EL (cell line): Measurements from ENCODE around the gene SYNC.
"Not testable (repeated sequence)": the region's sequence is repeated elsewhere in the genome, so short reads cannot be mapped to it uniquely, and the experiment has no call there.

Experiments used
- DNase-seq: peaks from one replicate; pipeline ENCODE4 v3.0.0-alpha.2; 2016

SYNC gene

DNA sequence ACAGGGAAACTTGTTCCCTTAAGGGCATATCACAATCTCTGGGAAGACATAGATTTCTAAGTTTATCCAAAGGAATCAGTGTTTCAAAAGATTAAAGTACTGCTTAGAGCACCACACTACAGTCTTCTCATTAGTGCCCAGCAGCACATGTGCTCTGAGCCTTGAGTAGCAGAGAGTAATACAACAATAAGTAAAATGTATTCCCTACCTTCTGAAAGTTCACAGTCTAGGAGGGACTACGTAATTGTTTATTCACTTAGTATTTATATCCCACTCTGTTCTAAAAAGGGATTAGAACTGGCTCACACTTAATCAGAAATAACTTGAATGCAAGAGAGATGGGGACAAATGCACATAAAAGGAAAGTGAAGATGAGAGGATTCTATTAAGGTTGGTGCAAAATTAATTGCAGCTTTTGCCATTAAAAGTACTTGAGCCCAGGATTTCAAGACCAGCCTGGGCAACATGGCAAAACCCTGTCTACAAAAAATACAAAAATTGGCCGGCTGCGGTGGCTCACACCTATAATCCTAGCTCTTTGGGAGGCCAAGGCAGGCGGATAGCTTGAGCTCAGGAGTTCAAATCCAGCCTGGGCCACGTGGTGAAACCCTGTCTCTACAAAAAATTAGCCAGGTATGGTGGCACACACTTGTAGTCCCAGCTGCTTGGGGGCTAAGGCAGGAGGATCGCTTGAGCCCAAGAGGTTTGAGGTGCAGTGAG lies 9.0 kb downstream of the SYNC start:
- no peak for DNase-seq

DNA sequence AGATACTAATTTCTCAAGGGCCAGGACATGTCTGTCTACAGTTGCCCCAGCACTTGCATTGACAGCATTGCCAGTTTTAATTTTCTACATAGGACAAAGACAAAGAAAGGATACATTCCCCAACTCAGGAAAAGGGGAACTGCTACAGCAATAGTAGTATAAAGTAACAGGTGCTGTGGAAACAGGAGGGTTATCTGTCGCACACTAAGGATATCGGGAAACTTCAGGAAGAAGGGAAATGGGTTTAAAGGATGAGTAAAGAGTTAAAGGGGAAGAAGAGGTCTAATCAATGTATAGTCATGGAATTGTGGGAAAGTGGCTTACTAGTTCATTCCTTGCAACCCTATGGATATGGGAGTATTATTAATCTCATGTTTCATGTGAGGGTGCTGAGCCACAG lies 16.2 kb downstream of the SYNC start:
- no peak for DNase-seq

DNA sequence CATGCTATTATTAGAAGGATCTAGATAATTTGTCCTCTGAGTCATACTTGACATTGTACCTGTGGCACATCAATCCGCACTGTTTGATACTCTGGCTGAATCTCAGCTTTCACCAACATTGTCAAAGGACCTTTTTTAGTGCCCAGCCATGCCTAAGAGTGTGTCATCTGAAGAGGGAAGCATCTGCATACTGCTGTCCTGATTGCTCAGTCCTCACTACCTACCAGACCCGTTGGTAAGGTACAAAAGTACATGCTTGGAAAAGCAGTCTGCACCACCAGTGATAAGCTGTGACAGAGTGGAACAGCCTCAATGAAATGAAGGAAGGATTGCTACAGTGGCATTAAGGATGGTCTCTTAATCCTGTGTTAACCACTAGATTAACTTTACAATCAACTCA lies 17.1 kb downstream of the SYNC start:
- no peak for DNase-seq

DNA sequence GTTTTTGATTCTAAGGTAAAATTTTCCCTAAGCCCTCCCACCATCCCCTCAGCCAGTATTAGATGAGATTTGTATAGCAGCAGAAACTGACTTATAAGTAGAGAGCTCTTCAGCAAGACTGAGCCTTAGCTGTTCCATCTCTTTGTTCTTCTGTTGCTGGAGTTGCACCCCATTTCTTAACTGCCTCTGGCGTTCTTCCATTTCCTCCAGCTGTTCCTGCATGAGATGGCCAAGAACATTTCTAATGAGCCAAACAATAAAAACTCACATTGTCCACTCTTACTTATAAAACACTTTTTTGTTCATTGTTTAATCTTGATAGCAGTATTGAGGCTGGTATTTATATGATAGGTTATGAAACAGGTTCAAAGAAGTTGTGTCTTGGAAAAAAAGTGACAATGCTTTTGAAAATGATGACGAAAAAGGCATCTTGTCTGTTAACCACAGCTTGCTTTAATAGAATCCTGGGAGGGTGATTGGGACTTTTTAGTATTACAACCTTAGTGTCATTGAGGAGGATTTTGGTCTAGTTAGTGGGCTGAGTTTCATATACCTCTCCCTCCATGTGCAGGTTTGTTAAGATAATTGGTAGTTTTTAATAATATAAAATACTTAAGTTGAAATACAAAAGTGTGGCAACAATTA lies 18.3 kb downstream of the SYNC start:
- peak; percentile 28 for DNase-seq

DNA sequence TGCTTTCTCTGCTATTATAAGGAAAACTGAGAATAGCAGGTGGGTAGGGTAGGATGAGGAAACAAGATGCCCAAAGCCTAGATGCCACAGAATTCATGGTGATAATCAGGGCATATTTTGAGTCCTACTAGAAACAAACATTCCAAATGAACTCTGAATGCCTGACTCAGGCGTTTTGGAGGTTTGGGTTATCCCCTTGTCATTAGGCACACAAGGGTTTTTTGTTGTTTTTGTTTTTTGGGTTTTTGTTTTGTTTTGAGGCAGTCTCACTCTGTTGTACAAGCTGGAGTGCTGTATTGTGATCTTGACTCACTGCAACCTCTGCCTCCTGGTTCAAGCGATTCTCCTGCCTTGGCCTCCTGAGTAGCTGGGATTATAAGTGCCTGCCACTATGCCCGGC lies 19.2 kb downstream of the SYNC start:
- no peak for DNase-seq

DNA sequence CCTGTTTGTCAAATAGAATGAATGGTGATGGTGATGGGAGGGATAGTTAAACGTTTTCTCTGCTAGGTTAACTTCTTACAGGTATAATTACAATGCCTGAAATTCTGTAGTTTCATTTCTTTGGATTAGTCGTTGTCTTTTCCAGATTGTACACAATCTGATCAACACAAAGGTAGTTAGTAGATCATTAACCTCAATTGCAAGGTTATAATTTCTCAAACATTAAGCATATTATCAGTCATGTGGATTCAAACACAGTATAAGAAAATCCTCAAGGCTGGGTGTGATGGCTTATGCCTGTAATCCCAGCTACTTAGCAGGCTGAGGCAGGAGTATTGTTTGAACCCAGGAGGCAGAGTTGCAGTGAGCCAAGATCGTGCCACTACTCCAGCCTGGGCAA lies 20.6 kb downstream of the SYNC start:
- no peak for DNase-seq

DNA sequence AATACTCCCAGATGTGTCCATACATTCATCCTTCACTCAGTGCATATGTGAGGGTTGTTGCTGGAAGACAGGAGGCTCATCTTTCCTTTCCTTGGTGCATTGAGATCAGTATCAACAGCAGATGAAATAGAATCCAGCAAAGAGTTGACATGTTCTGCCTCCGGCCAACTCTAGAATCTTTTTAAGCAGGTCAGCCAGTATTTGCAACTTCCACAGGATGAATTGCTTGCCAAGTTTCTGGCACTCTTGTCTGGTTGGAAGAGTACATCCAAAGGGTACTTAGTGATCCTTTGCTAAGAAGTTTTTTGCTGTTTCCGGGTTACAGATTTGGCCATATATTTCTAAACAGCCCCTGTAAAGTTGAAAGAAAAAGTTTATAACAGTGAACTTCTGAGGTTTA lies 21.1 kb downstream of the SYNC start:
- no peak for DNase-seq

DNA sequence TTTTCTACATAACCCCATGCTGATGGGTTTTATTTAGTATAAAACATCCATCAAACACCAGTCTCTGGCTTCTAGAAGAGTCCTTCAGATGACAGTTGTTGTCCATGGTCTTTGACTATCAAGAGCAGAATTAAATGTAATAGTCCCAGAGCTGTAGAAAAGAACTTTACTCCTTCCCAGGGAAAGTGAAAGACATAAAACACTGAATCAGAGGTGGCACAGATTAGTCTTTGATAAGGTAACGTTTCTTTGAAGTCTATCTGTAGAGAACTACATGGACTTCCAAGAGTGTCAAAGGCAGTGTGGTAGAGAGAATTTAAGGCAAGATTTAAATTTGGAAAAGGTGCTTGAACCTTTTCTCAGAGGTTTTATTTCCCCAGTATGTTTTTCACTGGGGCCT lies 21.9 kb downstream of the SYNC start:
- no peak for DNase-seq

DNA sequence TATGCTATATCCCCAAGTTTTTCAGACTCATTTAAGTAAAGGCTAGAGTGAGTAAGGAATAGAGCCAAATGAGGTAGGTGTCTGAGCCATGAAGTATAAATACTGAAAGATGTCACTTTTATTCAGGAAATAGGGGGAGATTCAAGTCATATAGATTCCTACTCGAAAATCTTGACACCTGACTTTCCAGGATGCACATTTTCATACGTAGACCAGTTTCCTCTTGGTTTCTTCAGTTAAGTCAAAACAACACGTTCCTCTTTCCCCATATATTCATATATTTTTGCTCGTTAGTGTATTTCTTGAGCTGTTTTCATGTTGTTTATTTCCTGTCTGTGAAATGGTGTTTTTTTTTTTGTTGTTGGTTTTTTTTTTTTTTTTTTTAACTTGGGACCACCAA lies 22.6 kb downstream of the SYNC start:
- not testable (repeated sequence) for DNase-seq

DNA sequence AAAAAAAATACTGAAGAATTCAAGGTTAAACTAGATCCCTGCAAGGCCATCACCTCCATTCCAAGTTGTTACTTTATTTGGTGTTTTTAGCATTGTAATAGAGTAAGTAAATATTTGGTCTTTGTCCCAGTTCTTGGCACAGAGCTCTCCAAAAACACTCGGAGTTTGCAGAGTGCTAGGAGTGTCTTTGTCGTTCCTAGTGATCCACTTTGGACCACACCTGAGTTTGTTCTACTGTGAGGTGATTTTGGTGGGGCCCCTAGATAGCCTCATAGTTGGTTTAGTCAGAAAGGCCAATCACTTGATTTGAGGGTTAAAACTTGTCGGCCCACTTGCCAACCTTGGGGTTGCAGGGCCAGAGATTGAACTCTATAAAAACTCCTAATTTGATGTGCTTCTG lies 25.6 kb downstream of the SYNC start:
- DNase-seq = no peak

DNA sequence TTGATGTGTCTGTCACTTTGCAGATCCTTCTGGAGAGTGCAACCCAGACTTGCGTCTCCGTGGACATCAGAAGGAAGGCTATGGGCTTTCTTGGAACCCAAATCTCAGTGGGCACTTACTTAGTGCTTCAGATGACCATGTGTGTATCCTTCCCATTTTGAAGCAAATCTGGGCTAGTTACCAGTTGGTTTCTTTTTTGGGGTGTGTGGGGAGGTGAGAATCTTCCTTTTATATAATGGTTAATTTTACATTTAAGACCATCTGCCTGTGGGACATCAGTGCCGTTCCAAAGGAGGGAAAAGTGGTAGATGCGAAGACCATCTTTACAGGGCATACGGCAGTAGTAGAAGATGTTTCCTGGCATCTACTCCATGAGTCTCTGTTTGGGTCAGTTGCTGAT lies 33.9 kb downstream of the SYNC start:
- not testable (repeated sequence) for DNase-seq

DNA sequence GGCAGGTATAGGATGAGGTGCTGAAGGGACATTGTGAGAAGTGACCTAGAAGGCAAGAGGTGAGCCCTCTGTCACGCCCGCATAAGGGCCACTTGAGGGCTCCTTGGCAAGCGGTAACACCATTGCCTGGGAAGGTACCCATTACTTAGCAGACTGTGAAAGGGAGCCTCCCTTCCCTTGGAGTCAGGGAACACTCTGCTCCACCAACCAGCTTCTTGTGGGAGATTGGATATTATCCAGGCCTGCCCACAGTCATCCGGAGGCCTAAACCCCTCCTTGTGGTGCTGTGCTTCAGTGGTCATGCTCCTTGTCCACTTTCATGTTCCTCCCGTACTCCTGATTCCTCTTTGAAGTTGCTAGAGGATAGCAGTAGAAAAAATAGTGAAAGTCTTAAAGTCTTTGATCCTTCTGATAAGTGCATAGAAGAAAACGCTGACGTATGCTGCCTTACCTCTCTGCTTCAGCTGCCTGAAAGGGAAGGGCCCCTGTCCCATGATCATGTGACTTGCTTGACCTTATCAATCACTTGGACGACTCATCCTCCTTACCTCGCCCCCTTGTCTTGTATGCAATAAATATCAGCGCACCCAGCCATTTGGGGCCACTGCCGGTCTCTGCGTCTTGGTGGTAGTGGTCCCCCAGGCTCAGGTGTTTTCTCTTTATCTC lies 35.5 kb downstream of the SYNC start:
- DNase-seq = no peak

DNA sequence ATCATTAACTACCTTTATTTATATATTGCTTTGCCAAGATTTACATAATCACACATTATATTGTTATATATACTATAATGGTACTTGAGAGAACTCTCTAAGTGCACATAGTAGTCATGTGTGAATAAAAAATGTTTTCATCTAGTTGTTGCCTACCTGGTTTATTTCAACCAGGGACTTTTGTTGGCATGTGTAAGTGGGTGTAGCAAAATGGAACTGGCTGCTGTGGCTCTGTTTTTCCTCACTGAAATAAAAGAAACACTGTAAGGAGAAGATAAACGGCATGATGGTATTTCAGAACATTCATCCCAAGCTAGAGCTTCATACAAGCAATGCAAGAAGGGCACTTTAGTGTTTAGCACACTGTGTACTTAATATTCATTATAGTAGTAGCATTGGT lies 36.7 kb downstream of the SYNC start:
- DNase-seq = no peak

DNA sequence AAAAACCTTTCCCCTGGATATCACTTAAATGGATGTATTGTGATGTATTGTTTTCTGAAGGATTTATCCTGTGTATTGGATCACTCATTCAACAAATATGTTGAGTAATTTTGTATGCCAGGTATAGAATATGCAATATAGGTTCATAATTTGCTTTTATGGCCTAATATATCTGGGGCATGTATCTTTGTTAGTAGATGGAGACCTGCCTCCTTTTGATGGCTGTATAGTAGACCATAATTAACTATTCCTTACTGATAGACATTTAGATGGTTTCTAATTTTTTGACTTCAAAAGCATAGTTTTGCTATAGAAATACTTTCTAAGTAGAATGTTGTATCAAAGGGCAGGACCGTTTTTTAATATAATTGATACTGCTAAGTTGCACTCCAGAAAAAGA lies 43.0 kb downstream of the SYNC start:
- no peak for DNase-seq

DNA sequence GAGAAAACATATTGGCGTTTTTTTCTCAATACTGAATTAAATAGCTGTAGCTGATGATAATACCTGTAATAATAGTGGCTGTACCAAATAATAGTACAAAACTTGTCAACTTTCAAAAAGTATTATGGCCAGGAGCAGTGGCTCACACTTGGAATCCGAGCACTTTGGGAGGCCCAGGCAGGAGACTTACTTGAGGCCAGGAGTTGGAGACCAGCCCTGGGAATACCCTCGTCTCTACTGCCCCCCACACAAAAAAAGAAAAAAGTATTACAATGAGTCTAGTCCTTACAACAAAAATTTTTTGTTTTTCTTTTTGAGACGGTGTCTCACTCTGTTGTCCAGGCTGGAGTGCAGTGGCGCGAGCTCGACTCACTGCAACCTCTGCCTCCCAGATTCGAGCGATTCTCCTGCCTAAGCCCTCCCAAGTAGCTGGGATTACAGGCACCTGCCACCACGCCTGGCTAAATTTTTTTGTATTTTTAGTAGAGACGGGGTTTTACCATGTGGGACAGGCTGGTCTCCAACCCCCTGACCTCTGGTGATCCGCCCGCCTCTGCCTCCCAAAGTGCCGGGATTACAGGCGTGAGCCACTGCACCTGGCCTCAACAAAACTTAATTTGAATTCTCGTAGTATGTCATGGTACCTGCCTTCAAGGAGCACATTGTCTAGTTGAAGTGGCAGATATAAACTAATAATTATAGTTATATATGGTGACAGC lies 50.2 kb downstream of the SYNC start:
- DNase-seq = no peak

DNA sequence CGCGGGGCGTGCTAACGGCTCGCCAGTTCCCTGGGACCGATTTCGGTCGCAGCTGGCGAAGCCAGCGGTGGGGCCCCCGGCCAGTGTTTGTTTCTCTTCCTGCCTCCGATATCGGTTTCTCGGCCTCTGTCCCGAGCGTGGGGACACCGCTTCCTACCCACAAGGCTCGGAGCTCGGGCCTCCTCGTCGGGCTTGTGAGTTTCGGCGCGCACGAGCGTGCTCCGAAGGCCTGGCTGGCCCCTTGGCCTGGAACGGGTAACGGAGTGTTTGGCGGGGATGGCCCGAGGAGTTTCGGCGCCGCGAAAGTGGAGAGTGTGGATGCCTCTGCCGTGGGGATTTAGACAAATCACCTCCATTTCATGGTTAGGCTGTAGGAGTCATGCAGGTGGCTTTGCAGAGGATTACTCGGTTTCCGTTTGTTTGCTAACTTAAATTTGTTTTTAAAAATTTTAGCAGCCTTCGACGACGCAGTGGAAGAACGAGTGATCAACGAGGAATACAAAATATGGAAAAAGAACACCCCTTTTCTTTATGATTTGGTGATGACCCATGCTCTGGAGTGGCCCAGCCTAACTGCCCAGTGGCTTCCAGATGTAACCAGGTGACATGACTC lies 51.0 kb downstream of the SYNC start:
- DNase-seq = no peak

DNA sequence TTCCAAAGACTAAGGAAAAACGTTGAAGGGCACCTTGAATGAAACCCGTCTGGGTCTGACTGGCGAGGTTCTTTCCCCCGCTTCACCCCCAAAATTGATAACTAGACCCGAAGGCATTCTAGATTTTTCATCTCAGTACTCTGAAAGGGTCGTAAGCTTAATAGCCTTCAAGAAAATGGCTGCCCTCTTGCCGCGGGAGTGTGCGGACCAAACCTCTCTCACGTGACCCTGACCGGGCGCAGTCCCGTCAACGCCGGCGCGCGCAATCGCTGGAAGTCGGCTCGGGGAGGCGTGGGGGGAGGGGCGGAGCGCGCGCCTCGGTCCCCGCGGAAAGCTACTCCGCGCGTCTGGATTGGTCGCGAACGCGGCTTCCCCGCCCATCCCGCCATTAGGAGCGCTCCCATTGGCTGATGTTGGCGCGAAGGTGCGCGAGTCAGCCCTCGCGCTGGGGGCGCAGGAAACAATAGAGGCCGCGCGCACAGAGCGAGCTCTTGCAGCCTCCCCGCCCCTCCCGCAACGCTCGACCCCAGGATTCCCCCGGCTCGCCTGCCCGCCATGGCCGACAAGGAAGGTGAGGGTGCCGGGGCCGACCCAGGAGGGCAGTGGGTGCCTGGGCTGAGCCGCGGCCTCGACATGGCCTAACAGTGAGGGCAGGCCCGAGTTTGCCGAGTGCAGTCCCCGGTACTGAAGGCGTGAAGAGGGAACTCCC lies 51.7 kb downstream of the SYNC start, which contains the start of gene RBBP4:
Gene RBBP4, plus strand, starts transcription at position 457 of the 709 bp plus-strand sequence. Its CDS starts 99 bp downstream, at position 556.
- peak; percentile 97 for DNase-seq

DNA sequence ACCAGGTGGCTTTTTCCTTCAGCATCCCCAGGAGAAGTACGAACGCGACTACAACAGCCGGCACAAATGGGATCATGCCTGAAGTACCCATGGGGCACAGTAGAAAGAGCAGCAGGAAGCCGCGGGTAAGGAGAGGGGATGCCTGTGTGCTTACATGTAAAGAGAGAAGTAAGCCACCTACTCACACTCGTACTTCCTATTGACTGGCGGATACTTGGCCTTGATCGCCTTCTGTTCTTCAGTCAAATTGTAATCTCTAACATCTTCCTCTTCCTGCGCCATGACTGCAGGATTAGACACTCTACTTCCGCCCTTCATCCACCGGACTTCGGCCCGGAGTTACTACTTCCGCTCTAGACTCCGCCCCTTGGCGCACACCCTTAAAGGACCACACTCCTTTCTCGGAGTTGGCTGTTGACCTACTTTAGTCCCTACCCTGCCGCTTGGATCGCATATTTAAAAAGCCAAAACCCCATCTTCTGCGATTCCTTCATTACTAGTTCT lies 52.3 kb downstream of the SYNC start, which contains the start of gene ZBTB8OS:
Gene ZBTB8OS, minus strand, starts transcription at position 303 of the 504 bp plus-strand sequence. Its CDS starts 21 bp downstream, at position 282.
- DNase-seq = peak; percentile 94

DNA sequence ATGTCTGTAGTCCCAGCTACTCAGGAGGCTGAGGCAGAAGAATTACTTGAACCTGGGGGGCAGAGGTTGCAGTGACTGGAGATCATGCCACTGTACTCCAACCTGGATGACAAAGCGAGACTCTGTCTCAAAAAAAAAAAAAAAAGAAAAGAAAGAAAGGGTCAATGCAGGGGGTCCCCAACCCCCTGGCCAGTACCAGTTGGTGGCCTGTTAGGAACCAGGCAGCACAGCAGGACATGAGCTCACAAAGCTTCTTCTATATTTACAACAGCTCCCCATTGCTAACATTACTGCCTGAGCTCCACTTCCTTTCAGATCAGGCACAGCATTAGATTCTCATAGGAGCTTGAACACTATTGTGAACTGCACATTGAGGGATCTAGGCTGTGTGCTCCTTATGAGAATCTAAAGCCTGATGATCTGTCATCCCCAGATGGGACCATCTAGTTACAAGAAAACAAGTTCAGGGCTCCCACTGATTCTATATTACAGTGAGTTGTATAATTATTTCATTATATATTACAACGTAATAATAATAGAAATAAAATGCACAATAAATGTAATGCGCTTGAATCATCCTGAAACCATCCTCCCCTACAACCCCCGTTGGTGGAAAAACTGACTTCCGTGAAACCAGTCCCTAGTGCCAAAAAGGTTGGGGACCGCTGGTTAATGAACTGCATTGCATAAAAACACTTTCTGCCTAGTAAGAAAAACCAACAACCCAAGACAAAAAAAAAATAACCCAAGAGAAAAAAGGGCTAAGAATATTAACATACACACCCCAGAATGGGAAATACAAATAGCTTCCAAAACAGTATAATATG lies 55.0 kb downstream of the SYNC start:
- DNase-seq = no peak

DNA sequence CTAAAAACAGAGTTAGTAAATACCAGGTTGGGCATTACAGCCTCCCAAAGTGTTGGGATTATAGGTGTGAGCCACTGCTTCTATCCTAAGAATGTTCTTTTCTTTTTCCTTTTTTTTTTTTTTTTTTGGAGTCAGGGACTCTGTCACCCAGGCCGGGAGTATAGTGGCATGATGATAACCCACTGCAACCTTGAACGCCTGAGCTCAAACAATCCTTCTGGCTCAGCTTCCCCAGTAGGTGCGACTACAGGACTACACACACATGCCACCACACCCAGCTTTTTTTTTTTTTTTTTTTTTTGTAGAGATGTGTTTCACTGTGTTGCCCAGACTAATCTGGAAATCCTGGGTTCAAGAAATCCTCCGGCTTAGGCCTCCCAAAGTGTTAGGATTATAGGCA lies 58.1 kb downstream of the SYNC start:
- no peak for DNase-seq

DNA sequence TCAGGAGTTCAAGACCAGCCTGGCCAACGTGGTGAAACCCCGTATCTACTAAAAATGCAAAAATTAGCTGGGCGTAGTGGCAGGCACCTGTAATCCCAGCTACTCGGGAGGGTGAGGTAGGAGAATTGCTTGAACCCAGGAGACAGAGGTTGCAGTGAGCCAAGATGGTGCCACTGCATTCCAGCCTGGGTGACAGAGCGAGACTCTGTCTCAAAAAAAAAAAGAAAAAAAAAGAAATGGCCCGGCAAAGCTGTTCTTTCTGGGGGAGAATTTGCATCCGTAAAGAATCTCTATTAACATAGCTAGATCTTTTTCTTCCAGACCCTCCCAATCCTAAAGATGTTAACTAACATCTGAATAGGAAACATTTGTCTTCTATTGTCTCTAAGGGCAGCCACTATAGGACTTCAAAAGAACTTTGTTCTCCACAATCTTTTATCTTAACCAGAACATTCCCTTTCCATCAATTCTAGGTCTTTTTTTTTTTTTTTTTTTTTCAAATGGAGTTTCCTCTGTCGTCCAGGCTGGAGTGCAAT lies 60.2 kb downstream of the SYNC start:
- DNase-seq = not testable (repeated sequence)
